HG02938 (cell line): ENCODE measurements around the gene LYPD6.
A peak's percentile ranks its signal among the peaks of the same experiment; 100 is the strongest.

Source experiments
- ATAC-seq: cut with Tn5 transposase; IDR thresholded peaks from one replicate; pipeline ENCODE4 v1.9.1; 2021; ENCODE audit warnings: mild to moderate bottlenecking, moderate library complexity; ENCODE audit not compliant: unreplicated experiment

LYPD6 gene

DNA sequence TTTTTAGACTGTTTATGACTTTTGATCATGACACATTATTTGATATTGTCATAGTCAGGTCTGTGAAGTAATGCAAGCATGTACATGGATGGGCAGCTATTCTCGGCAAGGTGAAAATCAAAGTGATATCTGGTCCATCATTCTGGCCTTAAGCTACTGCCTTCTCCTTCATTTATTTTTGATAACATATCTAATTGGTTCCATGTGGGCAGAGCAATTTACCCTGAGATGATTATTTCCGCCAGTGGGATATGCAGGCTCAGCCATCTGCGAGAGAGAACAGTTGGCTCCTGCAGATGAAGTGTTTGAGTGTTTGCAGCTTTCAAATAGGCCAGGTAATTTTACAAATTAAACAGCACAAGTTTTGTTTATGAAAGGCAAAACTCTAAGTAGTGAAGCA lies 116.4 kb downstream of the LYPD6 start:
- no peak for ATAC-seq

DNA sequence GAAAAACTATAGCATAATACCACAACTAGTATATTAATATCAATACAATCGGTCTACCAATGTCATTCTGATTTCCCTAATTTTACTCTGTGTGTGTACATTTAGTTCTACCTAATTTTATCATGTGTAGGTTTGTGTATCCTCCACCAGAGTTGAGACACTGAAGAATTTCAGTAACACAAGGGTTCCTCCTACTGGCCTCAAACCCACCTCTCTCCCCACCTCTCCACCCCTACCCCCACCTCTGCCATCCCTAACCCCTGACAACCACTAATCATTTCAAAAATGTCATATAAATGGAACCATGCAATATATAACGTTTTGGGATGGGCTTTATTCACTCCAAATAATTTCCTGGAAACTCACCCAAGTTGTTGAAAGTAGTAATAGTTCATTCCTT lies 117.9 kb downstream of the LYPD6 start:
- no peak for ATAC-seq

DNA sequence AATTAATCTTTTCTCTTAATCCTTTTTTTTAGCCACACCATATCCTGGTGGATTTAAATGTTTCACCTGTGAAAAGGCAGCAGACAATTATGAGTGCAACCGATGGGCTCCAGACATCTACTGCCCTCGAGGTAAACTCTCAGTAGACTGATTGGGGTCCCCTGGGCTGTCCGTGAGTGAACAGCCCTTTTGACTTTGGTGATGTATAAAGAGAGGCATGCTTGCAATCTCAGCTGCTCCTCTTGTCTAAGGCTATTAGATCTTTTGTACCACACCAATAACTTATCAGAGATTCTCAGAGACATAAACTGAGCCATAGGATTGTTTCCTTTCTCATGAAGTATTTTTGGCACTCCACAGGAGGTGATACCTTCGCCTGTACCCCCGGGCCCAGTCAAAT lies 118.6 kb downstream of the LYPD6 start:
- ATAC-seq, result no peak

GRCh38 chr2:149451417-149452165 lies 121.2 kb downstream of the LYPD6 start:
- peak; percentile 74 for ATAC-seq

DNA sequence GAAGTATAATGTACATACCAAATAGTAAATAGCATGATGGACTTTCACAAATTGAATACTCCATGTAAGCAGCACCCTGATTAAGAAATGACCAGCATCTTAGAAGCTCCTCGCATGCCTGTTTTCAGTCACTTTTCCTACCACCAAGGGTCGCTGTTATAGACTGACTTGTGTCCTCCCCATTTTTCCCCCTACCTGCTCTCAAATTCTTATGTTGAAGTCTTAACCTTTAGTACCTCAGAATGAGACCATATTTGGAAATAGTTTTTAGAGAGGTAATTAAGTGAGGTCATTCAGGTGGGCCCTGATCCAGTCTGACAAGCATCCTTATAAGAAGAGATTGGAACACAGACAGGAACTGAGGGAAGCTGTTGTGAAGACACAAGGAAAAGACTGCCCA lies 125.9 kb downstream of the LYPD6 start:
- no peak for ATAC-seq

DNA sequence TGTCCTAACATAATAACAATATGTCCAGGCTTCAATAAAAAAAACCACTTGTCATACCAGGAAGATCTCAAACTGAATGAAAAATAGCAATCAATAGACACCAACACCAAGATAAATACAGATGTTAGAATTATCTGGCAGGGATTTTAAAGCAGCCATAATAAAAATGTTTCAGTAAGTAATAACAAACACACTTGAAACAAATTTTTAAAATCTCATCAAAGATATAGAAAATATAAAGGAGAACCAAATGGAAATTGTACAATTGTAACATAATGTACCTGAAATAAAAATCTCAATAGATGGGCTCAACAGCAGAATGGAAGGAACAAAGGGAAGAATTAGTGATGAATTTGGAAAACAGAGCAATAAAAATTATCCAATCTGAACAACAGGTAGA lies 128.1 kb downstream of the LYPD6 start:
- no peak for ATAC-seq

- ATAC-seq, result peak; percentile 96
These were observed 133.1 kb downstream of the LYPD6 start for GRCh38 chr2:149463328-149464002.

- ATAC-seq, result no peak
These were observed 134.0 kb downstream of the LYPD6 start for GRCh38 chr2:149464396-149464795.

DNA sequence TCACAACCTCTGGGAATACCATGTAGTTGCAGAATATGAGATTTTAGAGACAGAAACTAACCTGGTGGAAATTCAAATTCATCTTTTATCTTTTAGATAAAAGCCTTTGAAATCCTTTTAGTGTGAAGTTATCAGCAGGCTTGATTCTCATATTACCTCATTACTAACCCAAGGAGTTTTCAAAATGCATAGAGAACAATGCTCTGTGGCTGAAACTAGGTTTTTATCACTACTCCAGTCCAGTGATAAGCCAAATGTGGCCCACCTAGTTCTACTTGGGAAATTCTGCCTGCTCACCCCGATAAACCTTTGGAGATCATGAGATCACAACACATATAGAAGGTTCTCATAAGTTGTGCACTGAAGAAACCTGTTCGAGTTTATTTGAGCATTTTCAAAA lies 135.5 kb downstream of the LYPD6 start:
- no peak for ATAC-seq

GRCh38 chr2:149466635-149467034 lies 136.2 kb downstream of the LYPD6 start:
- ATAC-seq, result no peak

DNA sequence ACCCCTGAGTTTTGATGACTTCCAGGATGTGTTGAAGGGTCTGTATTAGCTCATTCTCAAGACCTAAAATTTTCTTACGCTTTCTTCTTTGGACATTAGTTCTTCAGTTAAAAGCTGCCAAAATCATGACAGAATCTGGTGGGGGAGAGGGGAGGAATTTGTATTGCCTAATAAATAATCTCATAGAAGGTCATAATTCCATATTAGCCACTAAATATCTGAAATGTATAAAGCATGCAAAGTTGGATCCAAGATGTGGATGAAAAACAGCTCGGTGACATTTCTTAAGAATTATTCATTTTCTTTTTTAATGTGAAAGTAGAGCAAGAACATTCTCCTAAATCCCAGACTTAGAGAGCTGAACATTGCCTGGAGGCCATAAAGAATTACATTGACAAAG lies 137.0 kb downstream of the LYPD6 start:
- no peak for ATAC-seq

DNA sequence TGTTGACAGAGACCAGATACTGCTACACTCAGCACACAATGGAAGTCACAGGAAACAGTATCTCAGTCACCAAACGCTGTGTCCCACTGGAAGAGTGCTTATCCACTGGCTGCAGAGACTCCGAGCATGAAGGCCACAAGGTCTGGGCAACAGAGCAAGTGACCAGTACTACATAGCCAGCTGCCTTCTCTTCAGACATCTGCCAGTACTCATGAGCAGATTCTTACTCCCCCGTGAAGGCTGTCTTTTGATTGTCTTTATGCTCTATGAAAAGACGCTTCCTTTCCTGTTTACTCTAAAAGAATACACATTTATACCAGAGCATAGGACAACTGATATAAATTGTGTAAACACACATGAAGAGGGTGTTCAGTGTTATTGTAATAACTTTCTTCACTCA lies 138.2 kb downstream of the LYPD6 start:
- ATAC-seq, result no peak

GRCh38 chr2:149470046-149470445 lies 139.7 kb downstream of the LYPD6 start:
- no peak for ATAC-seq

DNA sequence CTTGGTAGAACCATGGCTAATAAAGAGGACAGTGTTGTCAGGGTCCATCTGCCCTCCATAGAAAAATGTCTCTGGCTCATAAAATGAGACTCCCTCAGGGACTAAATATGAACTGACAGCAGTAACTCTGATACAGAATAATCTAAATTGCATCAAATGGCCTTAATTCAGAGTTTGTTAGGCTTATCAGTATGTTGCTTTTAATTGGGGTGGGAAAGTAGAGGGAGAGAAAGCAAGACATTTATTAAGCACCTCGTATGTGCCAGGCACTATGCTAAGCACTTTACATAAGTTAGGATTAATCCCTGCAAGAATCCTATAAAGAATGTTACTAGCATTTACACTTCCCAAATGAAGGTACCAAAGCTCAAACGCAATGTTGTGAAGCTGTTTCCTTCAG lies 142.0 kb downstream of the LYPD6 start:
- no peak for ATAC-seq

DNA sequence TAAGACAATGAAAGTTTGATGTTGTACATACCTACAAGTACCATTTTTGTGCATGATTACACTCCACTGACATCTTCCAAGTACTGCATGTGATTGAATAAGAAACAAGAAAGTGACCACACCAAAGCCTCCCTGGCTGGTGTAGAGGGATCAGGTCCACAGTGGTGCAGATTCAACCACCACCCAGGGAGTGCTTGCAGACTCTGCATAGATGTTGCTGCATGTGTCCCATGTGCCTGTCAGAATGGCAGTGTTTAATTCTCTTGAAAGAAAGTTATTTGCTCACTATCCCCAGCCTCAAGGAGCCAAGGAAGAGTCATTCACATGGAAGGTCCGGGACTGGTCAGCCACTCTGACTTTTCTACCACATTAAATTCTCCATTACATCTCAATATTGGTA lies 142.7 kb downstream of the LYPD6 start:
- no peak for ATAC-seq

GRCh38 chr2:149473521-149473920 lies 143.1 kb downstream of the LYPD6 start:
- ATAC-seq, result no peak

DNA sequence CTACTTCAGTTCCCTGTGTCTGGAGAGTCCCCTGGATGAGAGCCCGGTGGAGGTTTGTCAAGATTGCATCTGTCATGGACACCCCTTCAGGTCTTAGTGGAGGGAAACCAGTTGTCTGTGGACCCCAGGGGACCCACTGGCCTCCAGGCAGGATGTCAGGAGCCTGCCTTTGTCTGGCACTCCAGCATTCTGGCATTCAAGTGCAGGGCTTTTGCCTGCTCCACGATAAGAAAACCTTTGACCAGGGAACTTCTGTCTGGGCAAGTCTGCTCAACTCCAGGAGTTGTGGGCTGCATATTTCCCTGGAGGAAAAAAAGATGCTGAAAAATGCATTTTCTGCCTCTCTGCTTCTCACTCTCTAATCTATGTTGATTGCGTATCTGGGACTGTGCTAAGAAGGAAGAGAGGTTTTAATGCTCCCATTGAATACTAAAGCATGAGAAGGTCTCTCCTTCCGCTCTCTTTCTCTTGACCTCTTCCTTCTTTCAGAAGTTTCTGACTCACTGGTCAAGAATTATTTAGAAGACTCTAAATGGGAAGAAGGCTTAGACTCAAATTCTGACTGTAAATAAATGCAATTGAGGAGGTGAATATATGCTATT lies 152.7 kb downstream of the LYPD6 start:
- ATAC-seq, result no peak

GRCh38 chr2:149486664-149487063 lies 156.3 kb downstream of the LYPD6 start:
- ATAC-seq, result no peak

DNA sequence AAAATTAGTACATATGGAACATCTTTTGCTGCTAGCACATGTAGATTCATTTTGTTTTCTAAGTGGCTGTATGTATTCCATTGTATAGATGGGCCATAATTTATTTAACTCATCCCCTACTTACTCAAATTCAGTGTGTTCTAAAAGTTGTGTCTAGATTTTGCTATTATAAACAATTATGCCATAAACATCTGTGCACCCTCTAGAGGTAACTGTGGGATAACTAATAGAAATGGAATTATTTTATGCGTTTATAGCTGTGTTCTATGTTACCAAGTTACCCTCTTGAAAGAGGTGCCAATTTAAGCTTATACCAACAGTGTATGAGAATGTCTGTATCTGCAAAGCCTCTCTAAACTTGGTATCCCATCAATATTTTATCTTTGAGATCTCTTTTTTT lies 156.8 kb downstream of the LYPD6 start:
- ATAC-seq, result no peak

GRCh38 chr2:149488706-149489440 lies 158.5 kb downstream of the LYPD6 start:
- no peak for ATAC-seq

DNA sequence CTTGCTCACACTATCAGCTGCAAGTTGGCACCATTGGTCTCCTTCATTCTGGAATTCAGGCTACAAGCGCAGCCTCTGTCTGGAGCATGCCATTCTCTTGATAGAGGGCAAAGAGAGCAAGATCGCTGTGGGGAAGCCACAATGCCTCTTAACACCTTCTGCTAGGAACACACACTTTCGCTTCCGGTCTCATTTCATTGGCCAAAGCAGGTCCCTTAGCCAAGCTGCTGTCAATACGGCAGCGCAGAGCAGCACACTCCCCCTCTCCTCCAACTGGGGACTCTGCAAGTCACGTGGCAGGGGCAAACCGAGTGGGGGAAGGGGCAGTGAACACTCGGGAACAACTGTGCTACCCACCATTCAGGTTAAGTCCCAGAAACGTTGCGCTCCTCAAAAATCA lies 159.1 kb downstream of the LYPD6 start:
- no peak for ATAC-seq

DNA sequence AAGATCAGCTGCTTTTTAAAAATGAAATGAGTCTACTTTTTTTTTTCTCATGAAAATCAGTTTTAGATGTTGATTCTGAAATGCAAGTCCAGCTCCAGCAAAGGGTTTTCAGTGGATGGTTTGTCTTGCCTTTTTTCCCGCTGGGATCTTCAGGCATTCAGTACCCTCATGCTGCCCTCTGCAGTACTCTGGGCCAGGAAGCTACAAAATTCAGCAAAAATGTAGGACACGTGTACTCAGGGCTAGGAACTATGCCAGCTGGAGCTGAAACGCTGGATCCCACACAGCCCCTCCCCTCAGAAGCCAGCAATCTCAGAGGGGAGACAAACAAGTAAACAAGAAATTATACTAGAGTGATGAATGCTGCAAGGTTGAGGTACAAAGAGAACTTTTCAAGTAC lies 159.9 kb downstream of the LYPD6 start:
- no peak for ATAC-seq
